ENCODE results near the gene SYT2. TPM values are rescaled to one million over a fixed set of nuclear protein-coding genes. Genes with fewer than 3 reads are reported as not detected.

SYT2 gene
- total and polyA plus RNA-seq, 9 of the 15 experiments (the other 6 are each of a cell fraction or from before 2014, with no cell fraction given), result not detected

DNA sequence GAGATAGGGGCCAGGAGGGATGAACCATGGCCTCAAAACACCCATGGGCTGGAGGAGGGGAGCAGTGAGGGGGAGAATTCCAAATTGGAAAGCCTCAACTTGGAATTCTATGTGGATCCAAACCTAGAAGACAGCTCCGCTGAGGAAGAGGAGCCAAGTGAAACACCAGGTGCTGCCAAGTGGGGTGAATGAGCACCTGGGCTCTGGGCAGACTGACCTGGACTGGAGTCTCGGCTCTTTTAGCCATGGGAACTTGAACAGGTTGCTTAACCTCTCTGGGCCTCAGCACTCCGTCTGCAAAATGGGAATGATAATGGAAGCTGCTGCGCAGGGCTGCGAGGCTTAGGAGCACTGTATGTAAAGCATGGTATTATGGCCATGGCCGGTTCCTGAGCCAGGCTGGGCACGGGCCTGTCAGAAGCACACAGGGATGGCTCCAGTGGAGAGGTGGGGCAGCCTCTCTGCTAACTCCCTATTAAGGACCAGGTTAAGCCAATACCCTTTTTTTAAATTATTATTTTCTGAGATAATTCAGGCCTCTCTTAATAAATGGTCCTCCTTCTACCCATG lies 81.5 kb downstream of the SYT2 start (continued):
- TF ChIP-seq ZNF583 (CRISPR knock-in tag; IDR thresholded peaks at IDR 0.05), result no peak
- TF ChIP-seq NCOA1 (IDR thresholded peaks at IDR 0.05; ENCODE audit: low read depth), result no peak

DNA sequence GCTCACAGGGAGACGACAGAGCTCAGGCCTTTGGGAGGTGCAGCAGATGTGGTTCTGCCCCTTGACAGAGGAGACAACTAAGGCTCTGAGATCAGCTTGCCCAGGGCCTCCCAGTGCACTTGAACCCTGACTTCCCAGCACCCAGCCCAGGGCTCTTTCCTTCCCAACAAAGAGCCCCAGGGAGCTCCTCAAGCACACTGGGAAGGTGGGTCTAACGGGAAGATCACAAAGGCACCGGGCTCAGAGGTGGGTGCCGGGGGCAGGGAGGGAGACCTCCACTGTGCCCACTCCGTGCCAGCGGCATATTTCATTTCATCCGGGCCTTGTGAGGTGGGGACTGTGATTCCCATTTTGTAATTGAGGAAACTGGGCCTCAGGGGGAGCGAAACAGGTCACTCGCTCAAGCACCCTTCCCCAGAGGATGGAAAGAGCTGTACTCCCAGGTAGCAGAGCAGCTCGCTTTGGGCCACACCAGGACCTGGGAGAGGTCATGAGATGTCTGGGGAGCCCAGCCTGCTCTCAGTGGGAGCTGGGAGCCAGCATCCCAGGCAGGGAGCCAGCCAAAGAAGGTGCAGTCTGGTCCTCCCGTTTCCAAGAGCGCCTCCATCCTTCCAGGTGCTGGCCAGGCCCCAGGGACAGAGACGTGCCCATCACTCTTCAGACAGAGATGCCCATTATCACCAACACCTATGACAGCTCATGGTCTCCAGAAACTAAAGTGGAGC lies 82.3 kb downstream of the SYT2 start:
- H3K27ac ChIP-seq (ENCODE audit: extremely low read depth, low read depth, low read length), result no peak overlapping the region
- no peak overlapping the region for H3K4me2 ChIP-seq (ENCODE audit: insufficient read depth, low read length)
- peaks cover 6% of the 10 kb centered on the region for H3K9me1 ChIP-seq (ENCODE audit: control insufficient read depth, insufficient read depth, low read length)
- no peak overlapping the region for H2AFZ ChIP-seq (ENCODE audit: low read depth, low read length)
- TF ChIP-seq ZNF696 (CRISPR knock-in tag; conservative IDR thresholded peaks at IDR 0.05) (no peak), PHF8 (IDR thresholded peaks at IDR 0.05; ENCODE audit: borderline replicate concordance, low read length) (no peak), ZNF174 (CRISPR knock-in tag; IDR thresholded peaks at IDR 0.05) (no peak), ZBTB7A (IDR thresholded peaks at IDR 0.05; ENCODE audit: borderline replicate concordance, control insufficient read depth, low read depth, low read length) (no peak), POLR2A (conservative IDR thresholded peaks at IDR 0.05) (no peak), CBX5 (IDR thresholded peaks at IDR 0.05; ENCODE audit: borderline replicate concordance, low read depth) (no peak), ARID2 (IDR thresholded peaks at IDR 0.05) (no peak)
- TF ChIP-seq, protein P1, sequence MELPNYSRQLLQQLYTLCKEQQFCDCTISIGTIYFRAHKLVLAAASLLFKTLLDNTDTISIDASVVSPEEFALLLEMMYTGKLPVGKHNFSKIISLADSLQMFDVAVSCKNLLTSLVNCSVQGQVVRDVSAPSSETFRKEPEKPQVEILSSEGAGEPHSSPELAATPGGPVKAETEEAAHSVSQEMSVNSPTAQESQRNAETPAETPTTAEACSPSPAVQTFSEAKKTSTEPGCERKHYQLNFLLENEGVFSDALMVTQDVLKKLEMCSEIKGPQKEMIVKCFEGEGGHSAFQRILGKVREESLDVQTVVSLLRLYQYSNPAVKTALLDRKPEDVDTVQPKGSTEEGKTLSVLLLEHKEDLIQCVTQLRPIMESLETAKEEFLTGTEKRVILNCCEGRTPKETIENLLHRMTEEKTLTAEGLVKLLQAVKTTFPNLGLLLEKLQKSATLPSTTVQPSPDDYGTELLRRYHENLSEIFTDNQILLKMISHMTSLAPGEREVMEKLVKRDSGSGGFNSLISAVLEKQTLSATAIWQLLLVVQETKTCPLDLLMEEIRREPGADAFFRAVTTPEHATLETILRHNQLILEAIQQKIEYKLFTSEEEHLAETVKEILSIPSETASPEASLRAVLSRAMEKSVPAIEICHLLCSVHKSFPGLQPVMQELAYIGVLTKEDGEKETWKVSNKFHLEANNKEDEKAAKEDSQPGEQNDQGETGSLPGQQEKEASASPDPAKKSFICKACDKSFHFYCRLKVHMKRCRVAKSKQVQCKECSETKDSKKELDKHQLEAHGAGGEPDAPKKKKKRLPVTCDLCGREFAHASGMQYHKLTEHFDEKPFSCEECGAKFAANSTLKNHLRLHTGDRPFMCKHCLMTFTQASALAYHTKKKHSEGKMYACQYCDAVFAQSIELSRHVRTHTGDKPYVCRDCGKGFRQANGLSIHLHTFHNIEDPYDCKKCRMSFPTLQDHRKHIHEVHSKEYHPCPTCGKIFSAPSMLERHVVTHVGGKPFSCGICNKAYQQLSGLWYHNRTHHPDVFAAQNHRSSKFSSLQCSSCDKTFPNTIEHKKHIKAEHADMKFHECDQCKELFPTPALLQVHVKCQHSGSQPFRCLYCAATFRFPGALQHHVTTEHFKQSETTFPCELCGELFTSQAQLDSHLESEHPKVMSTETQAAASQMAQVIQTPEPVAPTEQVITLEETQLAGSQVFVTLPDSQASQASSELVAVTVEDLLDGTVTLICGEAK (IDR thresholded peaks at IDR 0.05), result no peak
- TF ChIP-seq, protein P1 (CRISPR knock-in tag; IDR thresholded peaks at IDR 0.05), result no peak
- WGBS (ENCODE audit: insufficient coverage, low coverage, missing lambda C conversion rate), result 3% methylated on average over 13 of the region's 13 CpGs
- H3K9ac ChIP-seq (ENCODE audit: insufficient read depth in 1 of 2, low read depth in 2 of 2, low read length in 2 of 2), result no peak overlapping the region
- no peaks in the 10 kb centered on the region for H3K79me2 ChIP-seq (ENCODE audit: control insufficient read depth, insufficient read depth, low read length)
- ChIA-PET CTCF (ENCODE audit: low intra/inter-chr PET ratio) (interaction anchor here (0.6 kb wide), 1 partner anchor 437 kb away, joined by 3 read pairs; no protein-coding TSS in a partner anchor), POLR2A (interaction anchor here (0.6 to 1.0 kb wide), 3 partner anchors 12 to 338 kb away, joined by 3 read pairs; no protein-coding TSS in a partner anchor)
- BruUV-seq (replicated peaks), result no TSS peak
- intact Hi-C loops (cut with micrococcal nuclease), result no loop called here
- peaks cover 0 to 13% of the 10 kb centered on the region in 2 experiments; a peak in 3 of 5 replicates for H3K4me1 ChIP-seq (replicated peaks in 1 of 2; ENCODE audit: control insufficient read depth in 2 of 2, insufficient read depth in 2 of 2, low read length in 2 of 2)
- H3K9me3 ChIP-seq (replicated peaks; ENCODE audit: control insufficient read depth, insufficient read depth, low read depth, low read length), result no peaks in the 10 kb centered on the region
- no peak overlapping the region for H3K4me3 ChIP-seq
- in situ Hi-C loops (cut with MboI), result loop anchor here (10.0 kb wide), 1 partner anchor 927 kb away; no protein-coding TSS in a partner anchor
- peaks cover 10% of the 10 kb centered on the region for H4K20me1 ChIP-seq (replicated peaks; ENCODE audit: control insufficient read depth, insufficient read depth, low read length)
- H3K36me3 ChIP-seq (ENCODE audit: control insufficient read depth, insufficient read depth, low read length), result no peaks in the 10 kb centered on the region; the same call in 2 of the 3 replicates
- FAIRE-seq (no peak), ATAC-seq (no peak), DNase-seq (ENCODE audit: extremely low read depth in 1 of 4, low spot score in 3 of 4) (no peak)
- H3K27me3 ChIP-seq (ENCODE audit: control insufficient read depth in 2 of 2, insufficient read depth in 2 of 2, low read length in 2 of 2), result peaks cover 7 to 59% of the 10 kb centered on the region in 2 experiments; a peak in 4 of 5 replicates
